ENCODE data around the gene TULP4.

The TULP4 gene

DNA sequence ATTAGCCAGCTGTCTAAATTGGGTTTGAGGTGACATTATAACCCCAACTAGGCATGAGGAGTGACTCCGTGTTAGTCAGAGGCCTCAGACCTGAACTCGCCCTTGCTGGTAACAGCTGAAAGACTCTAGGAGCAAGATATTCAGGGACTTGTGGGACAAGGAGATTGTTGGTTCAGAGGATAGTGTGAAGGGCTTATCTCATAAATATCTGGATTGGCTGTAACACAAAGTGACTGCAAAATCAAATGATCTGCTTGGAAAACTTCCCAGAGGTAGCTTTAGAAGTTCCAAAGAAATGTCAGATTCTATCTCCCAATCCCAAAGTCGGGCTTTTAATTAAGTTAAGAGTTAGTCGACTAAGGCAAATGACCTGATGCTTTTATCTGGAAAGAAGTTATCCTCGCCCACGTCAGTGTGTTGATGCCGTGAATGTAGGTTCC lies 72.4 kb downstream of the TULP4 start (continued):
- TF ChIP-seq ZXDB (tag by site-specific recombination; IDR thresholded peaks at IDR 0.05): no peak
- TF ChIP-seq ZNF701 (tag by site-specific recombination; IDR thresholded peaks at IDR 0.05): no peak
- no peak for TF ChIP-seq ZNF175 (tag by site-specific recombination; IDR thresholded peaks at IDR 0.05)
- no peak for TF ChIP-seq ZNF555 (tag by site-specific recombination; conservative IDR thresholded peaks at IDR 0.05)
- no peak for TF ChIP-seq ZNF138 (tag by site-specific recombination; IDR thresholded peaks at IDR 0.05; ENCODE audit: borderline replicate concordance)
- TF ChIP-seq ZNF112 (tag by site-specific recombination; IDR thresholded peaks at IDR 0.05): no peak
- TF ChIP-seq, protein P1, sequence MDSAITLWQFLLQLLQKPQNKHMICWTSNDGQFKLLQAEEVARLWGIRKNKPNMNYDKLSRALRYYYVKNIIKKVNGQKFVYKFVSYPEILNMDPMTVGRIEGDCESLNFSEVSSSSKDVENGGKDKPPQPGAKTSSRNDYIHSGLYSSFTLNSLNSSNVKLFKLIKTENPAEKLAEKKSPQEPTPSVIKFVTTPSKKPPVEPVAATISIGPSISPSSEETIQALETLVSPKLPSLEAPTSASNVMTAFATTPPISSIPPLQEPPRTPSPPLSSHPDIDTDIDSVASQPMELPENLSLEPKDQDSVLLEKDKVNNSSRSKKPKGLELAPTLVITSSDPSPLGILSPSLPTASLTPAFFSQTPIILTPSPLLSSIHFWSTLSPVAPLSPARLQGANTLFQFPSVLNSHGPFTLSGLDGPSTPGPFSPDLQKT (IDR thresholded peaks at IDR 0.05; ENCODE audit: borderline replicate concordance, low read depth, low read length): no peak

DNA sequence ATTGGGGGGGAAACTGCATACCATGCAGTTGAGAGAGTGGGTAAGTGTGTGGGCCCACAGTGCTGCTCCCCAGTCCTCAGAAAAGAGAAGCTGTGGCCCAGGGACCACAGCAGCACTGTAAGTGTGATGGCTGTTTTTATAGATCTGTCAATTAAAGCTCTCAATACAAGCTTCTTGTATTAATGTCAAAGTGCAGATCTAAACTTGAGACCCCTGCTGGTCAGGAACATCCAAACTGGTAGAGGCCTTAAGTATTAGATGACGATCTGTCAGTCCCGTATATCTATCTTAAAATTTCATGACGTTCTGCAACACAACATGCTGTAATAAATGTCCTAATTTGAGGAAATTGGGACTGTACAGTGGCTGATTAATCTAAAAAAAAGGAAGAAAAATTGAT lies 74.8 kb downstream of the TULP4 start:
- Histone ChIP-seq H3K4me1 (ENCODE audit: control insufficient read depth, insufficient read depth, low read length) (no peaks in the 10 kb centered on the region), H3K4me3 (ENCODE audit: low read depth, low read length) (no peak overlapping the region), H3K36me3 (ENCODE audit: control insufficient read depth in 2 of 2, insufficient read depth in 1 of 2, low read length in 2 of 2) (no peaks in the 10 kb centered on the region), H3K27ac (ENCODE audit: extremely low read depth, low read depth, low read length) (no peak overlapping the region), H3K9me3 (ENCODE audit: control insufficient read depth, insufficient read depth, low read depth, low read length) (no peaks in the 10 kb centered on the region)
- POLR2A ChIA-PET: no interaction called here
- CTCF ChIA-PET: interaction anchor here (0.6 to 1.0 kb wide), 7 partner anchors 13 to 601 kb away, joined by 3 to 7 read pairs (median 3); no protein-coding TSS in a partner anchor
- TF ChIP-seq KLF9 (tag by site-specific recombination; IDR thresholded peaks at IDR 0.05; ENCODE audit: low read depth) (no peak), GLIS1 (tag by site-specific recombination; IDR thresholded peaks at IDR 0.05) (no peak), ZBTB8A (tag by site-specific recombination; IDR thresholded peaks at IDR 0.05) (no peak), MEIS1 (CRISPR knock-in tag; IDR thresholded peaks at IDR 0.05; ENCODE audit: borderline replicate concordance) (no peak), MZF1 (tag by site-specific recombination; IDR thresholded peaks at IDR 0.05; ENCODE audit: borderline replicate concordance) (no peak), ZNF341 (tag by site-specific recombination; IDR thresholded peaks at IDR 0.05; ENCODE audit: low read depth) (no peak), ZNF660 (tag by site-specific recombination; IDR thresholded peaks at IDR 0.05) (no peak), ZNF600 (tag by site-specific recombination; IDR thresholded peaks at IDR 0.05) (no peak), ZNF843 (tag by site-specific recombination; IDR thresholded peaks at IDR 0.05) (no peak), WT1 (tag by site-specific recombination; IDR thresholded peaks at IDR 0.05) (no peak)

- ChIA-PET CTCF (interaction anchor here (0.5 to 0.8 kb wide), 5 partner anchors 29 to 157 kb away, joined by 3 to 7 read pairs (median 3); no protein-coding TSS in a partner anchor), POLR2A (no interaction called here)
- no peaks in the 10 kb centered on the region for H3K9me3 ChIP-seq (ENCODE audit: control insufficient read depth, insufficient read depth, low read depth, low read length)
- no peak overlapping the region for H3K4me3 ChIP-seq (ENCODE audit: low read depth, low read length)
- H3K27ac ChIP-seq (ENCODE audit: extremely low read depth, low read depth, low read length): no peak overlapping the region
- no peaks in the 10 kb centered on the region for H3K36me3 ChIP-seq (ENCODE audit: control insufficient read depth in 2 of 2, insufficient read depth in 1 of 2, low read length in 2 of 2)
- no peaks in the 10 kb centered on the region for H3K4me1 ChIP-seq (ENCODE audit: control insufficient read depth, insufficient read depth, low read length)
- TF ChIP-seq ZBTB7A (tag by site-specific recombination; IDR thresholded peaks at IDR 0.05; ENCODE audit: low read depth) (no peak), ZNF248 (tag by site-specific recombination; IDR thresholded peaks at IDR 0.05) (no peak), ZNF138 (tag by site-specific recombination; IDR thresholded peaks at IDR 0.05; ENCODE audit: borderline replicate concordance) (no peak), MYNN (tag by site-specific recombination; IDR thresholded peaks at IDR 0.05; ENCODE audit: borderline replicate concordance) (no peak), ZBTB20 (tag by site-specific recombination; IDR thresholded peaks at IDR 0.05) (no peak), GLI2 (tag by site-specific recombination; IDR thresholded peaks at IDR 0.05; ENCODE audit: borderline replicate concordance, low read depth) (no peak), ZNF510 (tag by site-specific recombination; IDR thresholded peaks at IDR 0.05; ENCODE audit: insufficient replicate concordance) (no peak), ZBTB21 (tag by site-specific recombination; IDR thresholded peaks at IDR 0.05) (no peak), ZBTB11 (tag by site-specific recombination; conservative IDR thresholded peaks at IDR 0.05; ENCODE audit: low read depth) (no peak), KLF7 (tag by site-specific recombination; IDR thresholded peaks at IDR 0.05; ENCODE audit: borderline replicate concordance) (no peak), ZNF416 (tag by site-specific recombination; IDR thresholded peaks at IDR 0.05) (no peak), KLF9 (tag by site-specific recombination; IDR thresholded peaks at IDR 0.05; ENCODE audit: low read depth) (no peak), ZNF2 (tag by site-specific recombination; IDR thresholded peaks at IDR 0.05) (no peak), ZNF239 (tag by site-specific recombination; IDR thresholded peaks at IDR 0.05) (no peak), ZIC2 (tag by site-specific recombination; IDR thresholded peaks at IDR 0.05) (no peak)
- TF ChIP-seq, protein P2, sequence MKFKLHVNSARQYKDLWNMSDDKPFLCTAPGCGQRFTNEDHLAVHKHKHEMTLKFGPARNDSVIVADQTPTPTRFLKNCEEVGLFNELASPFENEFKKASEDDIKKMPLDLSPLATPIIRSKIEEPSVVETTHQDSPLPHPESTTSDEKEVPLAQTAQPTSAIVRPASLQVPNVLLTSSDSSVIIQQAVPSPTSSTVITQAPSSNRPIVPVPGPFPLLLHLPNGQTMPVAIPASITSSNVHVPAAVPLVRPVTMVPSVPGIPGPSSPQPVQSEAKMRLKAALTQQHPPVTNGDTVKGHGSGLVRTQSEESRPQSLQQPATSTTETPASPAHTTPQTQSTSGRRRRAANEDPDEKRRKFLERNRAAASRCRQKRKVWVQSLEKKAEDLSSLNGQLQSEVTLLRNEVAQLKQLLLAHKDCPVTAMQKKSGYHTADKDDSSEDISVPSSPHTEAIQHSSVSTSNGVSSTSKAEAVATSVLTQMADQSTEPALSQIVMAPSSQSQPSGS (tag by site-specific recombination; IDR thresholded peaks at IDR 0.05; ENCODE audit: low read depth): no peak
These were observed 75.3 kb downstream of the TULP4 start for GRCh38 chr6:158387578-158387977.

Measured in HEK293 (cell line).